Stimulated activated naive CD4-positive, alpha-beta T cell (primary cell): ENCODE measurements around the gene FAM171A1.
A peak's percentile ranks its signal among the peaks of the same experiment; 100 is the strongest.
"Not testable (repeated sequence)": the region's sequence is repeated elsewhere in the genome, so short reads cannot be mapped to it uniquely, and the experiment has no call there.

Source experiments
- DNase-seq, 6 experiments: peaks; one replicate each; lab custom pipeline; 2025; lab: John Stamatoyannopoulos, UW

Gene FAM171A1

DNA sequence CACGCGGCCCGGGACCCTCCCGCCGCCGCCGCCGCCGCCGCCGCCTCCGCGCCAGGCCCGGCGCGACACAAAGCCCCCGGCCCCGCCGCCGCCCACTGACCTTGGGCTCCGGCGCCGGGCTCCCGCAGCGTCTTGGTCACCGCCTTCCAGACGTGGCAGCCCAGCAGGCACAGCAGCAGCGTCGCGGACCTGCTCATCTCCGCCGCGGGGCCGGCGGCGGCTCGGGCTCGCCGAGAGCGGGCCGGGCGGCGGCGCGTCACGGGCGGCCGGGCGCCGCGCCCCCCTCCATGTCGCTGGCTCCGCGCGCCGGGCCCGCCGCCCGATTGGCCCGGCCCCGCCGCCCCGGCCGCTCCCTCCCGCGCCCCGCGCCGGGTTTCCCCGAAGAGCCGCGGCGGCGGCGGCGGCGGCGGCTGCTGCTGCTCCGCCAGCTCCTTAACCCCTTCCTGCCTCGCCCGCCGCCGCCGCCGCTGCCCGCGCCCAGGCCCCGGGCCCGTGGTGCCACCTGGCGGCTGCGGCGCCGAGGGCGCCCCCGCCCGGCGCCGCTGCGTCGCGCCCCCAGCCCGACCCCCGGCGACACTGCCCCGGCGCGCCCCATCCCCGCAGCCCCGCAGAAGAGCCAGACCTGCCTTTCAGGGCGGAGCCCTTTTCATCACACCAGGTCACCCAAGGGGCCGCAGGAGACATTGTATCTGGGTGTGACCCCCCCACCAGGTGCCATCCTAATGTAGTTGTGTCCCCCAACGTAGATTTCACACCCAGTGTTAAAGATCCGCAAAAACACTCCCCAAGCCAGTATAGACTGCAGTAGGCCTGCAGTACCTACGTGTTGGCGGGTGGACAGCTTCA lies at the start of gene FAM171A1:
FAM171A1 (minus strand) TSS at position 434 of the 846 bp plus-strand sequence; CDS start at position 197, 237 bp downstream.
- DNase-seq: peak; percentile 42 to 63 (median 54)

DNA sequence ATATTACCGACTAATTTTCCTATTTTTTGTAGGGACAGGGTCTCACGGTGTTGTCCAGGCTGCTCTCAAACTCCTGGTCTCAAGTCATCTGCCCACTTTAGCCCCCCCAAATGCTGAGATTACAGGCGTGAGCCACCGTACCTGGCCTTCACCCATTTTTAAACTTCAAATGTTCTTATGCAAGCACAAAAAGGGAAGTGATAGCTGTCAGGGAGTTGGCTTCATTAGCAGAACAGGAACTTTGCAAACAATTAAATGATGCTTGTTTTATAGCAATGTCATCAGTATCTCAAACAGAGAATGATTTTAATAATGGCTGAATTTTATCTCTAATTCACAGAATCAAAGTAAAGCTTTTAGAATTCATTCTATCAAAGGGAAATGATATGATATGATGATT lies 49.8 kb upstream of the FAM171A1 start:
- no peak for DNase-seq

DNA sequence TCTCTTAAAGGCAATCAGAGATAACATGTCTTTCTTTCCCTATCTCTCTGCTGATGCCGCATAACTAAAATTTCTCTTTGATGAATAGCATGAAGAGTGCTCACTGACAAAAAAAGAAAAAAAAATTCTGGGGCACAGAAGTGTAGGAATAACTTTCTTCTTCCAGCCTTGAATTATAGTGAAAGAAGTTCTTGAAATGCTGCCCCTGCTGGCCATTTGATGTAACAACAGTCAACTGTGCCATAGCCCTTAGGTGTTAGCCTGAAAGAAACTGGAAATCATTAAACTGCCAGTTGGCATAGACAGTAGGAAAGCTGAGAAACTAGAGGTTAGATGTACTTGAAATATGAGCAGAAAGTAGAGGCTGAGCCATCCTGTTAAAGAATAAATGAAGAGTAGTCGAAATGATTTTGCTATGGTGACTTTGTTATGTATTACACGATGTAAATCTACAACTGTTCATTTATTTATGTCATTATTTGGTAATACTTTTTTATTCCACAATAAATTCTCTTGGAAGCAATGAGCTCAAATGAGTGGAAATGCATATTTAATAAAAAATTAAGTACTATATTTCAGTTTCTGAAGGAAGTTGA lies 48.3 kb upstream of the FAM171A1 start:
- DNase-seq: peak in 3 of 6 experiments; percentile 4 to 26 (median 25)

DNA sequence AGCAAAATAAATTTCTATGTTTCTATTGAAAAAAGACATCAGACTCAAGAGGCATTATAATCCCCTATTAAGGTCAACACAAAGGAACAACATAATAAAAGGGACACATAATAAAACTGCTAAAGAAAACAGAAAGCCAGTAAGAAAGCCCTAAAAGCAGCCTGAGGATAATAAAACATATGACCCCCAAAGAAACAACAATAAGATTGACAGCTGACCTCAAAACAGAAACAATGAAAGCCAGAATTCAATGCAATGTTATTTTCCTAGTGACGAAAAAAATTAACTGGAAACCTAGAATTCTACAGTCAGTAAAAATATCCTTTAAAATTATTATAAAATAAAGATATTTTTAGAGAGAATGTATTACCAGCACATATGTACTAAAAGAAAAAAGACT lies 44.9 kb upstream of the FAM171A1 start:
- DNase-seq: no peak

DNA sequence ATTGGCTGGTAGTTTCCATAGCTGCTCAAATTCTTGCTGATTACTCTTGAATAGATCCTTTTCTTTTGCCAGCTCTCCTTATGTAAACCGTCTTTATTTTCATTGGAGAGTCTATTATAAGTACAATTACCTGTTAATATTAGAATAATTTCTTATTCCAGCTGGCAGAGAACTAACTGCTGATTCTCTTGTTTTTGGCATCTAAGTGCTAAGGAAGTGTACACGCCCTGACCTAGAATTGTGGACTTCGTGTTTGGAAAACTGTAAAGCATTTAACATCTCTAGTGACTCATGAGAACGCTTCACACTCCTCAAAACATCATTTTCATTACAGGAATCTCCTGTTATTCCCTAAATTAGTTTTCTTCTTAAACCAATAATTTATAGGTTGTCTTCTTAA lies 39.9 kb upstream of the FAM171A1 start:
- DNase-seq: no peak

DNA sequence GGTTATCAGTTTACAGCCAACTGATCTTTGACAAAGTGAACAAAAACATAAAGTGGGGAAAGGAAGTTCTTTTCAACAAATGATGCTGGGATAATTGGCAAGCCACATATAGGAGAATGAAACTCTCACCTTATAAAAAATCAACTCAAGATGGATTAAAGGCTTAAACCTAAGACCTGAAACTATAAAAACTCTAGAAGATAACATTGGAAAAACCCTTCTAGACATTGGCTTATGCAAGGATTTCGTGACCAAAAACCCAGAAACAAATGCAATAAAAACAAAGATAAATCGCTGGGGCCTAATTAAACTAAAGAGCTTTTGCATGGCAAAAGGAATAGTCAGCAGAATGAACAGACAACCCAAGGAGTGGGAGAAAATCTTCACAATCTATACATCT lies 38.3 kb upstream of the FAM171A1 start:
- not testable (repeated sequence) for DNase-seq

DNA sequence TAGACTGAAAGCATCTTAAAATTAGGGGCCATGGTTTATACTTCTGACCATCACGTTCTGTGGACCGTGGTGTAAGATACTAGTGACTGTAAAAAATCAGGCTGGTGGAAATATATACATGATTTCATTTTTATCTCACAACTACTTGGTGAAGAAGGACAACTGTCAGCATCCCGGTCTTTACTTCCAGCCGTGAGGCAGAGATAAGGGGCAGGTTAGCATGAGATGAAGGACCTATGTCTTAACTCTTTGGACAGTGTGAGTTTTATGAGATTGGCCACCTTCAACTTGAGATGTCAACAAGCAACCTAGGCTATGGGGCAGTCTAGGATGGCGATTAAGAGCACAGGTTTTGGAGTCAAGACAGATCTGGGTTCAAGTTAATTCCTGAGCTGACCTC lies 37.5 kb upstream of the FAM171A1 start:
- no peak for DNase-seq

DNA sequence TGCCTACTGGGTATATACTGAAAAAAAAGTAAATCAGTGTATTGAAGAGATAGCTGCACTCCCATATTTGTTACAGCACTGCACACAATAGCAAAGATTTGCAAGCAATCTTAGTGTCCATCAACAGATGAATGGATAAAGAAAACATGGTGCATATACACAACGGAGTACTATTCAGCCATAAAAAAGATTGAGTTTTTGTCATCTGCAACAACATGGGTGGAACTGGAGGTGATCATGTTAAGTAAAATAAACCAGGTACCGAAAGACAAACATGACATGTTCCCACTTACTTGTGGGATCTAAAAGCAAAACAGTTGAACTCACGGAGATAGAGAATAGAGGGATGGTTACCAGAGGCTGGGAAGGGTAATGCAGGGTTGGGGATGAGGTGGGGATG lies 34.2 kb upstream of the FAM171A1 start:
- no peak for DNase-seq

DNA sequence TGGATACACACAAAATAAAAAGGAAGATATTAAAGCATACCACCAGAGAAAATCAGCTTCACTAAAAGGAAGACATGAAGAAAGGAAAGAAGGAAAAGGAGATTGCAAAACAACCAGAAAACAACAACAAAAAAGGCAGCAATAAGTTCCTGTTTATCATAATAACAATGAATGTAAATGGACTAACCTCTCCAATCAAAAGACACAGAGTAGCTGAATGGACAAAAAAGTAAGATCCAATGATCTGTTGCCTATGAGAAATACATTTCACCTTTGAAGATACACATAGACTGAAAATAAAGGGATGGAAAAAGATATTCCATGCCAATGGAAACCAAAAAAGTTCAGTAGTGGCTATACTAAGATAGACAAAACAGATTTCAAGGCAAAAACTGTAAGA lies 30.3 kb upstream of the FAM171A1 start:
- no peak for DNase-seq

DNA sequence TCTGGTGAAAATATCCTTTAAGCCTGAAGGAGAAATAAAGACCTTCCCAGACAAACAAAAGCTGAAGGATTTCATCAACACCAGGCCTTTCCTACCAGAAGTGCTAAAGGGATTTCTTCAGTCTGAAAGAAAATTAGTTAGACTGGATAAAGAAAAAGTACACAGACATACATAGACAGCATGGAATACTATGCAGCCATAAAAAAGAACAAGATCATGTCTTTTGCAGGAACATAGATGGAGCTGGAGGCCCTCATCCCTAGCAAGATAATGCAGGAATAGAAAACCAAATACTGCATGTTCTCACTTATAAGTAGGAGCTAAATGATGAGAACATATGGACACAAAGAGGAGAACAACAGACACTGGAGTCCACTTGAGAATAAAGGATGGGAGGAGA lies 29.4 kb upstream of the FAM171A1 start:
- not testable (repeated sequence) for DNase-seq

DNA sequence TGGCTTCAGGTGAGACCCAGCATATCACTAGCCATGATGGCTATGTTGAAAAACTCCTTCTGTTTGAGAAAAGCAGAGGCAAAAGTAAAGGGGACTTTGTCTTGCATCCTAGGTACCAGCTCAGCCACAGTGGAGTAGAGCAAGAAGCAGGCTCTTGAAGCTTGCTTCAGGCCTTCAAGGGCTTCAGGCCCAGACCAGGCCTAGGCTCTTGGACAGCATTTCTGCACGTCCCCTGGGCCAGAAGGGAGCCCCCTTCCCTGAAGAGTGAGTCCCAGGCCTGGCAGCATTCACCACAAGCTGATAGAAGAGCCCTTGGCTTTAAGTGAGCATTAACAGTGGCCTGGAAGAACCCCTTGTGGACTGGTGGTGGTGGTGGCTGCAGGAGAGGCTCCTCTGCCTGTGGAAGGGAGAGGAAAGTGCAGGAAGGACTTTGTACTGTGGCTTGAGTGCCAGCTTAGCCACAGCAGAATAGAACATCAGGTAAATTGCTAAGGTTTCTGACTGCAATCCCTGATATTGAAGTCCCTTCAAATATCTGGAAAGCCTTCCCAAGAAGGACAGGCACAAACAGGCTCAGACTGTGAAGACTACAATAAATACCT lies 28.1 kb upstream of the FAM171A1 start:
- DNase-seq: no peak

DNA sequence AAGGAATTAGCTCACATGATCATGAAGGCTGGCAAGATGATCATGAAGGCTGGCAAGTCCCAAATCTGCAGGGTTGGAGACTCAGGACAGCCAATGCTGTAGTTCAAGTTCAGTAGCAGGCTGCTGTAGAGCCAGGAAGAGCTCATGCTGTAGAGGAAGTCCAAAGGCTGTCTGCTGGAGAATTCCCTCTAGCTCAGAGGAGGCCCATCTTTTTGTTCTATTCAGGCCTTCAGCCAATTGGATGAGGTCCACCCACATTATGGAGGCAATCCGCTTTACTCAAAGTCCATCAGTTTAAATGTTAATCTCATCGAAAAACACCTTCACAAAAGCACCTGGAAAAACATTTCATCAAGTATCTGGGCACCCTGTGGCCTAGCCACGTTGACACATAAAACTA lies 24.8 kb upstream of the FAM171A1 start:
- DNase-seq: no peak

DNA sequence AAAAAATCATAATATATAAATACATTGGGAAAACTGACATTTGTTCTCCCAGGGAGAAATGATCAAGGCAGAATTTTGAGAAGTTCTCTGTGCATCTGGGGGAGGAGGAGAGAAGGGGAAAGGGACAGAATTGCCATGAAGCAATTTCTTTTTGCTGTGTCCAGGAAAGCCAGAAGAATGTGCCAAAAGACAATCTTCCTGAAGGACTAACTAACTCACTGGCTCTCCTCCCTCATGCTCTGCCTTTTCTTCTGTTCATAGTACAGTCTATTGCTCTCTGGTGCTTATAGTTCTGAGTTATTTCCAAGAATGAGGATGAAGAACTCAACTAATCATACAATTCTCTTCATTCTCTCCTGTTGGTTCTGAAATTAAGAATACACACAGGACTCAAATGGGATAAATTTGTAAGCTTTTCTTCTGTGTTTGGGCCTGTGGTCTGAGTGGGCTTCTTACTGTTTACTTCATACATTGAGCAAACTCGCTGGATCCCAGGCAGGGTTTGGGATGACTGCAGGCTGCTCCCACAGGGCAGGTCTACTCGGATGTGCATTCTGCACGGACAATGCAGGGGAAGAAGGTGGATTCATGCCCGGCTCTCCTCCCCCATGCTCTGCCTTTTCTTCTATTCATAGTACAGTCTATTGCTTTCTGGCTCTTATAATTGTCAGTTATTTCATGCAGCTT lies 22.2 kb upstream of the FAM171A1 start:
- no peak for DNase-seq

DNA sequence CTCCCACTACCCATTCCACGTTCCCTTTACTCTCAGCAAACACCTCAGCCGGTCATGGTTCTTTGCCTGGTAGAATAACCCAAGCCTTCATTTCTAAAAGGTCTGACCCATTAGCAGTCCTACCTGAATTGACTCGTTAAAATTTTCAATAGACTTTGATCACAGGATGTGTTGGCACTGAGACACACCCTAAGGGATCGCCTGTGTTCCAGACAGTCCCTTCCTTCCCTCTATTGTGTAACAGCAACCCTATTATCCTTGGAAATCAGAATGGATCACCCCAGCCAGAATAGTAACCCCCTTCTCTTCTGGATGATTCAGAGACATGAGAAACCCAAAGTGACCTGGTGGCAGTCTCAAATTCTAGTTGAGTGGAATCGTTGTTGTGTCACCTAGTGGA lies 20.4 kb upstream of the FAM171A1 start:
- DNase-seq: no peak

DNA sequence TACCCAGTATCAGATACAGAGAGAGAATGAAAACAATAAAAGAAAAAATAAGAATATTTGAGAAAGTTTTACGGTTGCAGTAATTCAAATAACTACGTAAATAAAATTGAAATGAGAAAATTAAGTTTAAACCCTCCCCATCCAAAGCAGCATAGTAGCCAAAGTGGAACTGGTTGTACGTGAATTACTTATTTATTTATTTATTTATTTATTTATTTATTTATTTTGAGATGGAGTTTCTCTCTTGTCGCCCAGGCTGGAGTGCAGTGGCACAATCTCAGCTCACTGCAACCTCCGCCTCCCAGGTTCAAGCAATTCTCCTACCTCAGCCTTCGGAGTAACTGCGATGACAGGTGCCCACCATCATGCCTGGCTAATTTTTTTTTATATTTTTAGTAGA lies 17.1 kb upstream of the FAM171A1 start:
- DNase-seq: not testable (repeated sequence)

DNA sequence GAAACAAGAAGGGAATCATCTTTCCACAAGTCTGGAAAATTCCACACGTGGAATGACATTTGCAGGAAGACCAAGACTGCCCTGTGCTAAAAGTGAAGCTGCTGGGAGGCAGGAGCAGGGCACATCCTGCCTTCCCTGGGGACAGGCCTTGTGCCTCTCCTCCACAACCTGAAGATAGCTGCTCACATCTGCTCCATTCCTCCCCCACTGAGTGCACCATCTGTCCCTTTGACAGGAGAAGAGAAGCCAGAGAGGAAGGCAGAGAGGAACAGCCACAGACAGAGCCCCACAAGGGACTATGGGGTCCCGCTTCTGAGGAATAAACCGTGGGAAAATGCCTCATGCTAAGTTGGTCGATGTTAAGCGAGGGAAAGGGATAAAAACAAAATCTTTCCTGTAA lies 15.9 kb upstream of the FAM171A1 start:
- no peak for DNase-seq

DNA sequence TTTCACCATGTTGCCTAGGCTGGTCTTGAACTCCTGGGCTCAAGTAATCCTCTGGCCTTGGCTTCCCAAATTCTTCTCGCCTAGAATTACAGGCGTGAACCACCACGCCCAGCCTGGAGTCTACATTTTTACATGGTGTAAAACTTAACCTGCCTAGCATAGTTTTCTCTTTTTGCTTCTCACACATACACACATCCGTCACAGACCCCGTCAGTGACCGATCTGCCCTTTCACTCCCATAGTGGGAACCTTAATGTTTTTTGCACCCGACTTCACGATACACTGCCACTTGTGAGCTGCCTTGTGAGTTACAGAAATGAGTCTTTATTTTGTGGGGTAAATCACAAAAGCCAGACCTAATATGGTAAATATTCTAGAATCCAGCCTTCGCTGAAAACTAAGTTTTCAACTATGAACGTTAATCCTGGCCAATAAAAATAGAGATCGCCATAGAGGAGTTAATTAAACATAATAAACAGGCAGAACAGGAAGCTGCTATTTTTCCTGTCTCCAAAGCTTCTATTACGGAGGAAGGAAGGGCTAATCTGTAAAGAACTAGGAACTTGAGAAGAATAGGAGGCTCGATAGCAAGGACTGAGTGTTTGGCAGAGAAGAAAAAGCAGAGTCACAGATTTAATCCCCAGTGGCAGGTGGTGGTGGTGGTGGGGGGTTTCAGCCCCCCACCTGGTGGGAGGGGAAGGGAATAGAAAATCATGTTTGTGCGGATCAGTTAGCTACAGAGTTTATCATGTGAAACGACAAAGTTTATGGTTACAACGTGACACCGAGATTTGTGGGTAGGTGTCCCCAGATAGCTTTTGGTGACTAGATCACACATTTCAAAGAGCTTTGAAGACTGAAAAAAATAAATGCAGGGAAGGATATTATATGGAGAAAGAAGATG lies 14.7 kb upstream of the FAM171A1 start:
- DNase-seq: no peak

DNA sequence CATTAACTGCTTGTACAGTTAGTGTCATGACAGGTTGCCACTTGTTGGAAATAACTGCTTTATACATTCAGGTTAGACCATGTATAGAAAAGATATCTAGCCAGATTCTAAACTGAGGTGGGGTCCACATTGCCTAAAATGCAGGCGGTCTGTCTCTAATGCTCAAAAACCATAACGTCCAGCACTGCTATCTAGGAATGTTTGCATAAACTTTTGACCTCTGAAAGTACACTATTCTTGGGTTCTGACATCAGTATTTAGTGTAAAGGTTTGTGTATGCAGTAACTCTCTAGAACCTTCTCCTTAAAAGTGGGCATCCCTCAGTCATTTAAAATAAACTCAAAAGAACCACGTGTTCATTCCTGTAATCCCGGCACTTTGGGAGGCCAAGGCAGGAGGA lies 10.3 kb upstream of the FAM171A1 start:
- DNase-seq: no peak

DNA sequence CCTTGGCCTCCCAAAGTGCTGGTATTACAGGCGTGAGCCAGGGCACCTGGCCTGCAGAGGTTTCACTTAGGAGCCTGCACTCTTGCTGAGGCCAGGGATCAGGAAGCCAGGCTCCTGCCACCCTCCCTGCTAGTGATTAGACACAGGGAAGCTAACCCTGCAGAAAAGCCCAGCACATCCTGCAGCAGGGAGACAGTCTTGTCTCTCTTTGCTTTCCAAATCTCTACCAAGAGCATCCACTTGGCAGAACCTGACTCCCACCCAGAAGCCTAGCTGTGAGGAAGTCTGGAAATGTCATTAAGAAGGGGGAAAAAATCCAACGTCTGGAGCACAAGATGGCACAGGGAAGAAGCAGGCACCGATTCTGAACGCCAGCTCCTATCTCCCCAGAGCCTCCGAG lies 8.0 kb upstream of the FAM171A1 start:
- DNase-seq: no peak

DNA sequence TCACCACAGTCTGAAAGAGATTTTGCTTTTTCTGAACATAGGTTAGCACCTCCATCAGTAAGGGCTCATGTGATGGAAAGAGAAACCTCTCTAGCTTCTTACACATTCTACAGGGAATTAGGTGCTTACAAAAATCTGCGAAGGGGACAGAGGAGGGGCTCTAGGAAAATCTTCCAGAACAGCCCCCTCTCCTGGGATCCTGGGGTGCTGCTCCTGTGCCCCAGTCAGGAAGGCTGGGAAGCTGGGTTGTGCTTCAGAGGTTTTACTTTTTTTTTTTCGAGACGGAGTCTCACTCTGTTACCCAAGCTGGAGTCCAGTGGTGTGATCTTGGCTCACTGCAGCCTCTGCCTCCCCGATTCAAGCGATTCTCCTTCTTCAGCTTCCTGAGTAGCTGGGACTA lies 7.5 kb upstream of the FAM171A1 start:
- DNase-seq: no peak

DNA sequence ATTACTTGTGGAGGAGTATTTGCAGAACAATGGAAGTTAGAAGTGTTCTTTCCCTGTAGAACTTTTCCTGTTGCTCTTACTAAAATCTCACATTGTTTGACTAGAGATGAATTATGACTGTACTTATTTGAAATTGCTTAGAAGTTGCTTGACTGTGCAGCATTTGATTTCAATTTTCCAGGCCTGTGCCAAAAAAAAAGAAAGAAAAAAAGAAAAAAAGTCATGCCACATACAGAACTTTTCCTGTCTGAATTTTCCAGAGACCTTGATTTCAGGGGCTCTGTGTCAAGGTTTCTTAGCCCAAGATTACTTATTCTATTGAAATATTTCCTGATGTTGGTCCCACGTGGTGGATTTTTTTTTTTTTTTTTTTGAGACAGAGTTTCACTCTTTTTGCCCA lies 3.5 kb upstream of the FAM171A1 start:
- no peak for DNase-seq

DNA sequence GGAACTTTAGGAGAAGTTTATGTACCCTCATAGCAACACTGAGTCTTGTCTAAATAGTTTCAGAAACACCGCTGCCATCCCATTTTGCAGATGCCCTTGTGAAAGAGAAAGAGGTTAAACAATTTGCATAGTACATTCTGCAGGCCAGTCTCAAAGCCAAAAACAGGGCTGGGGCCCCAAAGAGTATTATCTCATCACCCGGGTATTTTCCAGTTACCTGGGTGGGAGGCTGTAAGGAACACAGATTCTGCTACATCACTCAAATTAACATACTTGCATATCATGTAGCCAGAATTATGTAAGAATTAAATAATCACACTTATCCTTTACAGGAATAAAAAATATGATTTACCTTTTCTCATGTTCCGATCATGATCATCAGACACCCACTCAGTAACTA lies 3.1 kb upstream of the FAM171A1 start:
- no peak for DNase-seq
